Mesendoderm (in vitro differentiated cells): Measurements from ENCODE around the gene RPGRIP1L.

ENCODE experiments used
- DNase-seq: peaks from one replicate; pipeline ENCODE4 v3.0.0; 2013
- H2AK5ac ChIP-seq: 2 replicates; pipeline ENCODE4 v1.6.1; 2013; ENCODE audit warnings: low read length, inconsistent platforms
- H2BK120ac ChIP-seq: 2 replicates; pipeline ENCODE4 v1.6.1; 2013; ENCODE audit warnings: low read depth, mild to moderate bottlenecking, low read length, moderate library complexity, mixed read lengths
- H2BK15ac ChIP-seq: replicated peaks from 2 replicates; pipeline ENCODE4 v1.6.1; 2013; ENCODE audit warnings: low read depth, mild to moderate bottlenecking, moderate library complexity
- H2BK5ac ChIP-seq: 2 replicates; pipeline ENCODE4 v1.6.1; 2013; ENCODE audit warnings: low read length, inconsistent platforms
- H3K18ac ChIP-seq: 2 replicates; pipeline ENCODE4 v1.6.1; 2013; ENCODE audit warnings: mild to moderate bottlenecking, low read length, mixed read lengths
- H3K23ac ChIP-seq: one replicate; pipeline ENCODE4 v1.6.1; 2013; ENCODE audit warnings: low read length
- H3K27ac ChIP-seq: 2 replicates; pipeline ENCODE4 v1.5.1; 2013; ENCODE audit warnings: low read depth, mild to moderate bottlenecking, inconsistent platforms, low read length, moderate library complexity
- H3K27me3 ChIP-seq: 2 replicates; pipeline ENCODE4 v1.6.1; 2013; ENCODE audit warnings: low read length, control low read depth, mild to moderate bottlenecking, inconsistent platforms; ENCODE audit not compliant: insufficient read depth, poor library complexity
- H3K36me3 ChIP-seq: 2 replicates; pipeline ENCODE4 v1.6.1; 2013; ENCODE audit warnings: low read length, inconsistent platforms; ENCODE audit not compliant: control insufficient read depth, insufficient read depth
- H3K4ac ChIP-seq: one replicate; pipeline ENCODE4 v1.6.1; 2013; ENCODE audit warnings: low read depth, mild to moderate bottlenecking, low read length, moderate library complexity
- H3K4me1 ChIP-seq: 2 replicates; pipeline ENCODE4 v1.6.1; 2013; ENCODE audit warnings: low read depth, low read length, inconsistent platforms; ENCODE audit not compliant: control insufficient read depth
- H3K4me2 ChIP-seq: 2 replicates; pipeline ENCODE4 v1.6.1; 2013; ENCODE audit warnings: low read length
- H3K4me3 ChIP-seq: 2 replicates; pipeline ENCODE4 v1.5.1; 2013; ENCODE audit warnings: mild to moderate bottlenecking, low read length
- H3K56ac ChIP-seq: one replicate; pipeline ENCODE4 v1.6.1; 2013; ENCODE audit warnings: low read length
- H3K79me1 ChIP-seq: 2 replicates; pipeline ENCODE4 v1.6.1; 2013; ENCODE audit warnings: low read length, inconsistent platforms
- H3K79me2 ChIP-seq: 2 replicates; pipeline ENCODE4 v1.6.1; 2013; ENCODE audit warnings: mild to moderate bottlenecking, low read length; ENCODE audit not compliant: control insufficient read depth, insufficient read depth
- H3K9ac ChIP-seq: 2 replicates; pipeline ENCODE4 v1.6.1; 2013; ENCODE audit warnings: low read length, inconsistent platforms
- H4K5ac ChIP-seq: one replicate; pipeline ENCODE4 v1.6.1; 2013; ENCODE audit warnings: low read length
- H4K8ac ChIP-seq: one replicate; pipeline ENCODE4 v1.6.1; 2013; ENCODE audit warnings: low read depth, mild to moderate bottlenecking, control low read depth, low read length, moderate library complexity
- WGBS: extraction: QIAGEN DNeasy Blood & Tissue Kit; methylation state at CpG from one replicate; pipeline ENCODE4 v1.1.7; 2013; ENCODE audit warnings: low lambda C conversion rate, missing lambda C conversion rate; ENCODE audit not compliant: insufficient coverage; ENCODE audit errors: extremely low coverage; 5-methylcytosine and 5-hydroxymethylcytosine counted together

The RPGRIP1L gene

GRCh38 chr16:53629607-53630312, 73.9 kb downstream of the RPGRIP1L start:
- Histone ChIP-seq H3K18ac (no peak overlapping the region), H3K56ac (no peak overlapping the region)

GRCh38 chr16:53629151-53629550, 74.5 kb downstream of the RPGRIP1L start:
- Histone ChIP-seq H3K36me3 (no peaks in the 10 kb centered on the region), H3K4ac (no peak overlapping the region), H3K27me3 (no peaks in the 10 kb centered on the region), H3K4me1 (no peaks in the 10 kb centered on the region), H3K79me1 (no peaks in the 10 kb centered on the region), H3K27ac (no peak overlapping the region), H3K4me3 (no peak overlapping the region), H3K4me2 (no peak overlapping the region), H4K8ac (no peak overlapping the region), H2BK5ac (no peak overlapping the region), H3K23ac (no peak overlapping the region), H3K9ac (no peak overlapping the region), H2BK15ac (no peak overlapping the region), H2AK5ac (no peak overlapping the region), H3K79me2 (no peaks in the 10 kb centered on the region), H2BK120ac (no peak overlapping the region), H4K5ac (no peak overlapping the region), H3K18ac (no peak overlapping the region), H3K56ac (no peak overlapping the region)
- no CpG with 5 or more reads among the region's 2 CpGs for WGBS
- no peak for DNase-seq

More at GRCh38 chr16:53629607-53630312, 73.9 kb downstream of the RPGRIP1L start:
- WGBS, result 100% methylated on average over 1 of the region's 6 CpGs
- Histone ChIP-seq H3K4ac (no peak overlapping the region), H3K4me3 (no peak overlapping the region), H2BK15ac (no peak overlapping the region), H3K27ac (no peak overlapping the region), H3K79me2 (no peaks in the 10 kb centered on the region), H2AK5ac (no peak overlapping the region), H3K9ac (no peak overlapping the region), H3K27me3 (no peaks in the 10 kb centered on the region), H2BK120ac (no peak overlapping the region), H3K23ac (no peak overlapping the region), H4K5ac (no peak overlapping the region), H3K79me1 (no peaks in the 10 kb centered on the region), H3K36me3 (no peaks in the 10 kb centered on the region), H2BK5ac (no peak overlapping the region), H3K4me1 (no peaks in the 10 kb centered on the region), H4K8ac (no peak overlapping the region), H3K4me2 (no peak overlapping the region)
- no peak for DNase-seq

- Histone ChIP-seq H3K4me3 (no peak overlapping the region), H3K4me1 (no peaks in the 10 kb centered on the region), H3K79me1 (no peaks in the 10 kb centered on the region), H3K4ac (no peak overlapping the region), H2BK120ac (no peak overlapping the region), H3K23ac (no peak overlapping the region), H3K9ac (no peak overlapping the region), H4K5ac (no peak overlapping the region), H3K79me2 (no peaks in the 10 kb centered on the region), H3K27ac (no peak overlapping the region), H3K56ac (no peak overlapping the region), H3K27me3 (no peaks in the 10 kb centered on the region), H2BK5ac (no peak overlapping the region), H3K36me3 (no peaks in the 10 kb centered on the region), H3K4me2 (no peak overlapping the region), H3K18ac (no peak overlapping the region), H2AK5ac (no peak overlapping the region), H4K8ac (no peak overlapping the region), H2BK15ac (no peak overlapping the region)
- WGBS, result no CpG with 5 or more reads among the region's 2 CpGs
- DNase-seq, result no peak
Measured at GRCh38 chr16:53626811-53627210, 76.8 kb downstream of the RPGRIP1L start.

GRCh38 chr16:53626161-53626560, 77.5 kb downstream of the RPGRIP1L start:
- Histone ChIP-seq H3K27ac (no peak overlapping the region), H3K4ac (no peak overlapping the region)
- WGBS, result no CpG with 5 or more reads among the region's 4 CpGs

GRCh38 chr16:53625221-53625620, 78.4 kb downstream of the RPGRIP1L start:
- Histone ChIP-seq H3K4me2 (no peak overlapping the region), H4K5ac (no peak overlapping the region), H2BK120ac (no peak overlapping the region), H3K56ac (no peak overlapping the region), H3K23ac (no peak overlapping the region), H3K4ac (no peak overlapping the region), H2BK15ac (no peak overlapping the region), H2AK5ac (no peak overlapping the region), H3K36me3 (no peaks in the 10 kb centered on the region), H3K79me1 (no peaks in the 10 kb centered on the region), H2BK5ac (no peak overlapping the region), H3K9ac (no peak overlapping the region), H4K8ac (no peak overlapping the region), H3K27ac (no peak overlapping the region), H3K4me1 (no peaks in the 10 kb centered on the region), H3K4me3 (no peak overlapping the region), H3K27me3 (no peaks in the 10 kb centered on the region), H3K18ac (no peak overlapping the region), H3K79me2 (no peaks in the 10 kb centered on the region)
- DNase-seq, result no peak
- WGBS, result no CpG with 5 or more reads among the region's 29 CpGs

More at GRCh38 chr16:53626161-53626560, 77.5 kb downstream of the RPGRIP1L start:
- Histone ChIP-seq H3K79me1 (no peaks in the 10 kb centered on the region), H2BK120ac (no peak overlapping the region), H3K9ac (no peak overlapping the region), H3K79me2 (no peaks in the 10 kb centered on the region), H3K36me3 (no peaks in the 10 kb centered on the region), H3K4me3 (no peak overlapping the region), H2BK15ac (no peak overlapping the region), H3K27me3 (no peaks in the 10 kb centered on the region), H4K8ac (no peak overlapping the region), H3K23ac (no peak overlapping the region), H3K56ac (no peak overlapping the region), H2BK5ac (no peak overlapping the region), H3K18ac (no peak overlapping the region), H4K5ac (no peak overlapping the region), H2AK5ac (no peak overlapping the region), H3K4me2 (no peak overlapping the region), H3K4me1 (no peaks in the 10 kb centered on the region)
- DNase-seq, result no peak

- no peaks in the 10 kb centered on the region for H3K79me2 ChIP-seq
- H3K36me3 ChIP-seq, result no peaks in the 10 kb centered on the region
- no peaks in the 10 kb centered on the region for H3K27me3 ChIP-seq
- H3K56ac ChIP-seq, result no peak overlapping the region
- no peak overlapping the region for H3K23ac ChIP-seq
- H4K5ac ChIP-seq, result no peak overlapping the region
- H2BK15ac ChIP-seq, result no peak overlapping the region
- WGBS, result no CpG with 5 or more reads among the region's 6 CpGs
- H3K79me1 ChIP-seq, result no peaks in the 10 kb centered on the region
- H3K4me1 ChIP-seq, result no peaks in the 10 kb centered on the region
- no peak overlapping the region for H4K8ac ChIP-seq
- no peak overlapping the region for H2BK5ac ChIP-seq
- no peak overlapping the region for H3K18ac ChIP-seq
- H2AK5ac ChIP-seq, result no peak overlapping the region
- DNase-seq, result no peak
- H3K9ac ChIP-seq, result no peak overlapping the region
- H3K4me3 ChIP-seq, result no peak overlapping the region
- no peak overlapping the region for H3K4me2 ChIP-seq
- no peak overlapping the region for H3K4ac ChIP-seq
- H3K27ac ChIP-seq, result no peak overlapping the region
- H2BK120ac ChIP-seq, result no peak overlapping the region
Measured at GRCh38 chr16:53622315-53622714, 81.3 kb downstream of the RPGRIP1L start.
